HG03139 (cell line): Measurements from ENCODE around the gene LIPJ.
A peak's percentile ranks its signal among the peaks of the same experiment; 100 is the strongest.

Experiments used
- ATAC-seq: cut with Tn5 transposase; IDR thresholded peaks from one replicate; pipeline ENCODE4 v1.9.1; 2021; ENCODE audit not compliant: unreplicated experiment

The LIPJ gene

GRCh38 chr10:88592906-88593305, 6.3 kb downstream of the LIPJ start:
- ATAC-seq = no peak

GRCh38 chr10:88594482-88594881, 7.9 kb downstream of the LIPJ start:
- no peak for ATAC-seq

DNA sequence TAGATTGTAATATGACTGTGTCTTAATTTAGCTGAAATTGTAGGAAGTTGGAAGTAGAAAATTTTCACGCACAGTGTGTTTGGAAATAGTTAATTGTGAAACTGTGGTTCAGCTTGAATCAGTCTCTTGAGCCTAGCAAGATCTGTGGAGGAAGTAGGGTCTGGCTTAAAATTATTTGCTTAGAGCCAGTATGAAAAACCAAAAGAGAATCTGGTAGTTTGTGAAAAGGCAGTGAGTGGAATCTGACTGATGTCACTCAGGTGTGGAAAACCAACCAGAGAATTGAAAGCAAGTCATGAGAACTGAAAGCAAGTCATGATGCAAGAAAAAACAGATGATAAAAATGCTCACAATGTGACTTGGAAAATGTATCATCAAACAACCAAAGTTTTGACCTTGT, 11.5 kb downstream of the LIPJ start:
- ATAC-seq = peak; percentile 79

DNA sequence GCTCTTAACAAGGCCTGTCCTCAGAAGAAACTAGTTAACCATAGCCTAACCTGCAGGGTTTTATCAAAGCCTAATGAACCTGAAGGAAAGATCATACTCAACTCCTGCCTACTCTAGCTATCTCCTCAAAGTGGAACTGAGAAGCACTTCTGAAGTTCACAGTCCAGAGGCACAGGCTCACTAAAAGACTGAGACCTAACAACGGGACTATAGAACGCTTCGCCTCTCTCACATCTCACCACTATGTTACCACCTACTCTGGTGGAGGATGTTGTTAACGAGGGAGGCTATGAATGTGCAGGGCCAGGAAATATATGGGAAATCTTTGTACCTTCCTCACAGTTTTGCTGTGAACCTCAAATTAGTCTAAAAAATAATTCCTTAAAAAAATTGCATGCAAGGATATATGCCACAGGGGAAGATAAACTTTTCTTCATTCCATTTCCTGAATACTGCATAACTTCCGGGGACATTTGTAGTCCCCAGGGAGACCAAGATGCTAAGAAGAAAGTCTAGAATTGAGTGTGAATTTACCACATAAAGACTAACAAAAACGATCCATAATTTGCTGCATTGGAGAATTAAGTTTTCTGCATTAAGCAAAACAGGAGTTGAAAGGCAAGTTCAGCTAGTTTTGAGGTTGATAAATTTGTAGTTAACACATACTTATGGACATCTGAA, 21.6 kb downstream of the LIPJ start:
- ATAC-seq = no peak

DNA sequence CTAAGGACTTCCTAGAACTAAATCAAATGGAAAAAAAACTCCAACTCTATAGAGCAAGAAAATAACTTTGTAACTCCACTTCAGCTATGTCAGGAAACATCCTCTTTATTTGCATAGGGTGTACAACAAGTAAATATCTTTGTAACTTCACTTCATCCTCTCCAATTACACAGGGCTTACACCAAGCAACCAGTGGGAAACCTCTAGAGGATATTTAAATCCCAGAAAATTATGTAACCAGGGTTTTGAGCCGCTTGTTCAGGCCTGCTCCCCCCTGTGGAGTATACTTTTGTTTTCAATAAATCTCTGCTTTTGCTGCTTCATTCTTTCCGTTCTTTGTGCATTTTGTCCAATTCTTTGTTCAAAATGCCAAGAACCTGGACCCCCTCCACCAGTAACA, 22.2 kb downstream of the LIPJ start:
- ATAC-seq = no peak

GRCh38 chr10:88616250-88616977, 29.9 kb downstream of the LIPJ start:
- no peak for ATAC-seq

DNA sequence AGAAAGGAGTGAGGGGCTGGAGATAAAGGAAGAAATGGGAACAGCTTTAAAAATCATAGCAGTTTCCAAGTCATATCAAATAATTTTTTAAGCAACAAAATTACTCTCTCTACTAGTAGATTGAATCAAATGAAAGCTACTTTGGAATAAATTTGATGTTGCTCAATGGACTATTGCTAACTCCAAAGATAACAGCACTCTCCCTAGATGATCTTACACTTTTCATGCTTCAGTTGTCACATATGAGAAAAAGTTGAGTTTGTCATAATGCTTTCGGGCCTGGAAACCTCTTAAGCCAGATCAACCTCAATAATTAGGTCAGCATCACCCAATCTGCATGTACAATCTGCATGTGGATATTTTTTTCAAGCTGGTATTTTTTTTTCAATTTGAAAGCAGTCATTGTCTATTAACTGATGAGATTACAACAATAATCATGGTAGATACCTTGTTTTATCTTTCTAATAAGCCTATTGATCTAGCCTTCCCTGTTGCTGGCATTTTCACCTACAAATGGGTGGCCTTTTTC, 31.3 kb downstream of the LIPJ start:
- ATAC-seq = no peak

DNA sequence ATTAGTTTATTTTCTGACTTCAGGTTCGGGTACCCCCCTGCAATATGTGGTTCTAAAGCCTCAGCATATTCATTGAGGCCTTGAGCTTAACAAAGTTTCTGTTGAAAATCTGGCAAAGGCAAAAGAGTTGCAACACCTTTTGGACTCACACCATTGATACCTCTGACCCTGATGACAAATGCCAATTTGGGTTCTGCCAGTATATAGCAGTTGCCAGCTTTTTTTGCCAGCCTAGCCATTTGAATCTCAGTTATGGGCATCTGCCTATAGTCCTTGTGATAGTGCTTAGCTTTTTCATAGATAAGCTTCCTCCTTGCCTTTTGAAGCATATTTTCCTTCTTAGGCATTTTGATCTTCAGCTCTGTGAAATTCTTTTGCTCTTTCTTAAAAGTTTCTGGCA, 31.9 kb downstream of the LIPJ start:
- ATAC-seq = no peak

GRCh38 chr10:88620441-88620840, 33.9 kb downstream of the LIPJ start:
- no peak for ATAC-seq

GRCh38 chr10:88623835-88624234, 37.3 kb downstream of the LIPJ start:
- ATAC-seq = no peak

GRCh38 chr10:88624840-88625239, 38.3 kb downstream of the LIPJ start:
- ATAC-seq = no peak

GRCh38 chr10:88640186-88640585, 53.6 kb downstream of the LIPJ start:
- no peak for ATAC-seq

DNA sequence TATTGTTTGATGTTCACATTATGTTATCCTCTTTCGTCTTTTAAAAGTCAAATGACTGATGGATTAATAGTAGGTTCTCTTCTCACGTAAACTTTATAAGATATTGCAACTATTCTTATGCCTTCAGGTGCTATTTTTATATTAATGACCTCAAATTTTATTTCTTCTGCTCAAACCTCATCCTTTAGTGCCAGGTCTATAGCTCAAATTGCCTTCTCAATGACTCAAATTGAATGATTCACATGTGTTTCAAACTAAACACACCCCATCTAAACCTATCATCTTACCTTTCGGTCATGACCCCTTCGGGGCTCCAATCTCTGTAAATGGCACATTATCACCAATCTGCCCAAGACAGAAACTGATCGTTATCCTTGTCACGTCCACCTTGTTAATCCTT, 55.6 kb downstream of the LIPJ start:
- ATAC-seq = no peak

- ATAC-seq = no peak
These were observed 56.4 kb downstream of the LIPJ start for GRCh38 chr10:88642963-88643362.

DNA sequence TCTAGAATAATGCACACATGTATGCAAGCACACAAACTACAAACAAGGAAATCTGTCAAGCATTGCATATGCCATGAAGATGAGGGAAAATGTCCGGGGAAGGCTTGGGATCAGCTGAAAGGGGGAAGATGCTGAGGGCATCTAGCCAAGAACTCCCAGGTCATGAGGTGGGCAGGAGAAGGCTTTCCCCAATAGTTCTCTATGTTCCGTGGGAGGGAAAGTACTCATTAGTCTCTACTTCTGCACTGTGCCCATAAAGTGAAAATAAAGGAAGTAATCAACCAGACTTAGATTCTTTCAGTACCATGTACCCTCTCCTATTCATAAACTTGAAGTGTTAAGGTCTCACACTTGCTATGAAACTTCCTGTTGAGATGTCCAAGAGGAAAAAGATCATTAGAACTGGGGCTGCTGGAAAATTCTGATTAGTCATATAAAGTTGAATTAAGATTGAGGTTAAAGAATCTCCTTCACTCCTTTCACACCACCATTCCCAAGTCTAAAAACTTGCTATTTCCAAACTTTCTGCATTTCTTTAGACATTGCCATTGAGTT, 60.6 kb downstream of the LIPJ start:
- no peak for ATAC-seq

DNA sequence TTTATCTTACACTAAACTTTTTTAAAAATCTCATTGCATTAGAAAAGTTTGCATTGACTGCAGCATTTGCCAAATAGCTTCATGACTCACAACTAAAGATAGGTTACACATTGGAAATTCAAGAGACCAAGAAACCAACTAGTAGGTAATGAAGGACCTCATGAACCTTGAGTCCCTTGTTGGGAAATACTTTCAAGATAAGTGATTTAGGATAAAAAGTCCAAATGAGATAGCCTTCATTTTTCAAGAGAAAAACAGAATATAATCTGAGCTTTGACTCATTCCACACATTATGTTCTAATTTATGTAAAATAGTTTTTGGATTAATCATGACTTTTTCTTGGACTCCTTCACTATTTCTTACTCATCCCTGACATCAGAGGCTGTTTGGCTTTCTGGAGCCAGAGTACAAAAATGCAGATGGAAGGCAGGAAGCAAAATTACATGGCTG, 64.6 kb downstream of the LIPJ start:
- ATAC-seq = no peak

DNA sequence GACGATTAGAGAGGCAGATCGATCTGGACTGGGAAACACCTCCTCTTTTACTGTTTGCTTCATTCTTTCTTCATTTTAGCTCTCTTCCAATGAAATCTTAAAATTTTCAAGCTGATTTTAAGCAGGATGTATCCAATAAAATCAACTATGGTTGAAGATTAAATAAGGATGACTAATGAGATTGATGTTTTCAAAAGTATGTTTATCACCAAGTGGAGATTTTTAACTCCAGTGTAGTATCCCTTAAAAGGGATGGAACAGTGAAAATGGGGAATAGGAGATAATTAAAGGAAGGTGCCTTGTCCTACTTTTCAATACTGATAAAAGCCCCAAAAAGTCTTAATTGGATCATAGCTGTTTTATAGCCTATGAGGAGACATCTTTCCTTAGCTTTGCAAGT, 66.1 kb downstream of the LIPJ start:
- no peak for ATAC-seq
